Stimulated activated CD8-positive, alpha-beta memory T cell treated with anti-CD3 and anti-CD28 coated beads, Interleukin-4, amount 100 ng/mL, for 4 hours (primary cell): ENCODE measurements around the gene TGFBR1.

Source experiments
- DNase-seq, 2 donors: peaks; one replicate each; pipeline ENCODE4 v3.0.0-alpha.2; 2020; ENCODE audit warnings: low read depth in 2 of 2, low spot score in 1 of 2

The TGFBR1 gene

DNA sequence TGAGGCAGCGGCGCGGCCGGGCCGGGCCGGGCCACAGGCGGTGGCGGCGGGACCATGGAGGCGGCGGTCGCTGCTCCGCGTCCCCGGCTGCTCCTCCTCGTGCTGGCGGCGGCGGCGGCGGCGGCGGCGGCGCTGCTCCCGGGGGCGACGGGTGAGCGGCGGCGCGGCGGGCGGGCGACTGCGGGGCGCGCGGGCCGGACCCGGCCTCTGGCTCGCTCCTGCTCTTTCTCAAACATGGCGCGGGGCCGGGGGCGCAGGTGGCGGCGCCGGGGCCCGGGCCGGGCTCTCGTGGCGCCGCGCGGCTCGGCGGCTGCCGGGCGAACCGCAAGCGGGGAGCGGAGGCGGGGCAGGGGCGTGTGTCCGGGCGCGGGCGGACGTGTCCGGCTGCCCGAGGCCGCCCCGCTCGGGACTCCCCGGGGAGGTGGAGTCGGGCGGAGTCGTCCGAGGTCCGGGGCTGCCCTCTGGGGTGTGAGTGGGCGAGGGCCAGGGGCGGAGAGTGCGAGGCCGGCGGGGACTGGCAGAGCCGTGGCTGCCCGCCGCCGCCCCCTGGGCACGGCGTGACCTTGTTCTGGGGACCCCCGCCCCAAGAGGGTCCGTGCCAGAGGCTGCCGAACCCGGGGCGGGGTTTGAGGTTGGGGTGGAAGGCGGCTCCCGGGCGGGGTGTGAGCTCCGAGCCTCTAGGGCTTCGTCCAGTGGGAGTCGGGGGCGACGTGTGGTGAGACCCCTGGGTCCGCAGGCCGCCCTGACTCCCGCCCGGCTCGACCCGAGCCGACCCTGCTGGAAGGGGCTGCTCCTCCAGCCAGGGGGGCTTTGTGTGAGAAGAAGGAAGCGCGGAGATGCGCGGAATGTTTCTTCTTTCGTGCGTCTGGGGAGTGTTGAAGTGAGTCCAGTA lies 485 bp downstream of the TGFBR1 start:
- DNase-seq, result no peak

DNA sequence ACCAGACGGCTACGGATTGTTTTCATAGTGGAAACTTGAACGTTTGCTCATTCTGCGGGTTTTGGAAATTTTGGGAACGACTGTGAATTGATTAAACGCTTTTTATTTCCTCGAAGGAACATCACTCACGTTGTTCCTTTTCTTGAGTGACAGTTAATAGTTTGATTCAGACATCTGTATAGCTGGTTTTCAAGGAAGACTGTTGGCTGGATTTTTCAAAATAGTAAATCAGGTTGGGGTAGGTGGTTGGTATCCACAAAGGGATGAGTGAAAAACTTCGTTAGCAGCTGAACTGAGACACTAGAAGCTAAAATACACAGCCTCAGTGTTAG lies 1.1 kb downstream of the TGFBR1 start:
- DNase-seq, result no peak

DNA sequence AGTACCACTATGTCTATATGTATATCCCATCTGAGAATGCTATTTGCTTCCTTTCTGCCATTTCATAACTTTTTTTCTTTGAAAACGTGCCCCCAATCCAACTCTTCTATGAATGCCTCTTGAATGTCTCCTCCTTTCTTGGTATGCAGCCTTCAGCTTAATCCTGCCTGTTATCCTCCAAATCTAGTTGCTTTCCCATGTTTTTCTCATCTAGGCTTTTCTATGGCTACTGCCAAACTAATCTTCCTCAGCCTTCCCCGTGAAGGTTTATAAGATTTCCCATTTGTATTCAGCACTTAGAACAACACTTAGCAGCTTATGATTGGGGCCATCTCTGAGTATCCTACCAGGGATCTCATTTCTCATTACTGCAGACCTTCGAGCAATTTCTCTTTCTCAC lies 2.5 kb downstream of the TGFBR1 start:
- no peak for DNase-seq

DNA sequence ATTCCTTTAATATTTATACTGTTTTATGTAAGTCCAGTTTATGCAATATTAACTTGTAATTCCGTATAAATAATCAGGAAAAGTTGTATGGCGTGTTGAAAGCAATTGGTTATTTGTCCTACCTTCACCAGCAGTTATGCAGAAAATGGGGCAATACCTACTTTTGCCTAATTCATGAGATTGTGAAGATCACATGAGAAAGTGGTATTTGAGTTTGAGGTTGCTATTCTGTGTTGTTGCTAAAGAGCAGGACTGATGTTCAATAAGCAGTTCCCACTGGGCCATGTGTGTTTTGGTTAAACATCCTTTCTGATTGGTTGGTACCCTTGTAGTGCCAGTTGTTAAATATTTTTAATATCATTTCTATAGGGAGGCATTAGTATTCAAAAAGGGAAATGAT lies 3.2 kb downstream of the TGFBR1 start:
- no peak for DNase-seq

DNA sequence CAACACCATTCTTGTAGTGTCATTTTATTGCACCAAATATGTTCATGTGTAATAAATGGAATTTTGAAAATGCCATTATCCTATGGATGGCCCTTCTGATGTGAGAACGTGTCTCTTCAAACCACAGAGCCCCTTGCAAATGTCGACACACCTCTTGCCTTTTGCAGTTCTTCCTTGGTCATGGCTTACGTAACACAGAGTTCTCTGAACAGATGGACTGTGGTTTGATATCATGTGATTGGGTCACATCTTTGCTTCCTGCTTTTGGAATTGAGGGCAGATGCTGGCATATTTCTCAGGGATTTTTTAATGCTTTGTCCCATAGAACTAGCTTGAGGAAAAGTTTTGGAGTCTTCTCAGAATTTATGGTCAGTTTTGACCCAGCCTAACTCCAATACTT lies 4.6 kb downstream of the TGFBR1 start:
- DNase-seq, result no peak

DNA sequence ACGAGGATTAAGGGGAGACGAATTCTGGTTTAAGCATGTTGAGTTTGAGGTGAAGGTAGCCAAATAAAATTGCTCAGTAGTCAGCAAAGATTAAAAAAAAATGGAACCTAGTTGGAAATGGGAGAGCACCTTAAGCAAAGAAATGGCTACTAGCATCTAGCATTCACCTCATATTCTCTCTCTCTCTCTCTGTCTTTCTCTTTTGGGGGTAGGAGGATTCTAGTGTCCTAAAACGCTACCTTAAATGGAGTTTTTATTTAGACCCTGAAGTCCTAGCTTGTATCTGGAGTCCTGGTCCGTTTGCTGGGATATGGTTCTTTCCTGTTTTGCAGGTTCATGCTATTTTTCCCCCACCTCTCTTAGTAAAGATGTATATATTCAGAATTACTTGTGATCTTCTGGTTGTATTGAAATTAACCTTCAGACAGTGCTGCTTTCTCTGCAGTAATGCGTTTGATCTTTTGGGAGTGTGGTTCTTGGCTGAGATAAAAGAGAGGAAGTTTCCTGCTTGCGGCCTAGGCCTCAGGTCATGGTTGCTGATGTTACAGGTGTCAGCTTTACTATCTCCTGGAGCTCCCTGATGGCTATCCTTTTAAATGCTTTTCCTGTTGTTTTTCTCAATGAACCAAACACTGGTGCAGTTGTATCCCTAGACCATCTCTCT lies 8.0 kb downstream of the TGFBR1 start:
- no peak for DNase-seq

DNA sequence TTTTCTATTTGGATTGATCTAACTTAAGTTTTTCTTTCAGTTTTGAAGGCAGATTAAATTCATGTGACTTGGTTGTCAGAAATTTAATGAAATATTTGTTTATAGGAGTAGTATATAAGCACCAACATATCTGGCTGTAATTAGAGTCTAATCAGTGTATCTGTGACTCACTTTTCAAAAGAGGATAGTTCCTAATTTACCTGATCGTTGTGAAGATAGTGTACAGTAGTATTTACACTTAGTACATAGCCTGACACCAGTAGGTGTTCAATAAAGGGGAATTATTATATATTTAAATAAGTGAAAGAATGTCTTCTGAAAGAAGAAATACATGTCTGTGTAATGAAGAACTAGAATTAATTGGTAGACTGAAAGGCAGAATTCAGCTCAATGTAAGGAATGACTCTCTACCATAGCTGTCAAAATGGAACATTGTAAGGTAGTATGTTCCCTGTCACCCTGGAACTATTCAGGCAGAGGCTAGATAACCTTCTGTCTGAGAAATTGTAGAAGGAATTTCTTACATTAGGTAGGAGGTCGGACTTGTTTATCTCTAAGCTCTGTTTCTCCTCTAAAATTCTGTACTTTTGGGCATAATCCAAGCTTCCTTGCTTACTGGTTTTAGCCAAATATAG lies 8.6 kb downstream of the TGFBR1 start:
- DNase-seq, result no peak

DNA sequence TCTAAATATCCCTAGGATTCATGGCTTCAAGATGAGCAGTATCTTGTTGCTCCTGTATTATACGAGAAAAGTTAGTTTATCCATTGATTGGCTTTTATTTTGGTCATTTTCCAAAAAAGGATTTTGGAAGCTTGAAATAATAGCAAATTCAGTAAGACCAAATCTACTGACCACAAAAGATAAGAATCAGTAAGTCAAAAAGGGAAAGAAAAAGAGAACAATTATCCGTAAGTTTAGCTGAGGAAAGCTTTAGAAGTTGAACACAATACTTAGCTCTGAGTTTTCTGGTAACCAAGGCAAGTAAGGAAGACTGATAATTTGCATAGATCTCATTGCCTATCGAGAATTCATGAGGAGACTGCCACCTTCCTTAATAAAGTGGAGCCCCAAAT lies 9.1 kb downstream of the TGFBR1 start:
- no peak for DNase-seq

DNA sequence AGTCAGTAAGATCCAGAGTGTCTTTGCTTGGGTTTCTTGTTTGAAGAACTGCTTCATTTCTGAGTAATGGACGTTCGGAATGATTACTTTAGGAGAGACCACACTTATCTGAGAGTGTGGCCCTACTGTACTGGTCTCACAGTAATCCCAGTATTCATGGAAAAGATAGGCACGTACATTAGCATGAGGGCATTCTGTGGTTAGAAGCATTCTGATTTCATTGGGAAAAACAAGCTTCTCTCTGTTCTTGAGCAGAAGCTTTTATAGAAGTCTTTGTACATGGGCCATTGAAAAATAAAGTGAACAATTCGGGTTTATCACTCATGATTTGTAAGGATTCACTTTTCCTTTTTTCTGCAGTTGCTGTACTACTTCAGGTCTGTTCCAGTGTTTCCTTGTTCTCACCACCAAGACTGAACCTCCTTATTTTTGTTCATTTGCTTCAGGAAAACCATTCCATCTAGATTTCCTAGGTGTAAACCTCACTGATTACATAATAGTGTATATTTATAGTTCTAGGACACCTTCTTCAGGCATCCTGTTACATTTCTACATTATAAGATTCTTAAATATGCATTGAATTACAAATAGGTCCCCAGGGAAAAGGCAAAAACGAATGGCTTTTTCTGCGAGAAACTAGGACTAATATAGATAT lies 10.1 kb downstream of the TGFBR1 start:
- no peak for DNase-seq

DNA sequence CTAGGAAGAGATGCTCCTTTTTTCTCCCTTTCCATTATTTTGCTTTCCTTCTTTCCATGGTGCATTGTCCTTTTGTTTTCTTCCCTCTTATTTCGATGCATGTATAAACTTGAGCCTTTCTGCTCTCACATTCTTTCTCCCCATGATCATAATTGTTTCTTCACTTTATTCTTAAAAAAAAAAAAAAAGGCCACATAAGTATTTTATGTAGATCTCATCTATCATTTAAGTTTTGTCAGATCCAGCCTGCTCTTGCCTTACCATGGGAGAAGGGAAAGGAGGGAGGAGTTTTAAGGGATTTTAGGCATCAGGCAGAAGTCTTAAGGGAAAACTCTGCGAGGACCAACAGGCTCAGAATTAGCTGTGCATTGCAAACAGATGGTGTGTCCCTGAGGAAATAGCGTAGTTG lies 11.1 kb downstream of the TGFBR1 start:
- no peak for DNase-seq

DNA sequence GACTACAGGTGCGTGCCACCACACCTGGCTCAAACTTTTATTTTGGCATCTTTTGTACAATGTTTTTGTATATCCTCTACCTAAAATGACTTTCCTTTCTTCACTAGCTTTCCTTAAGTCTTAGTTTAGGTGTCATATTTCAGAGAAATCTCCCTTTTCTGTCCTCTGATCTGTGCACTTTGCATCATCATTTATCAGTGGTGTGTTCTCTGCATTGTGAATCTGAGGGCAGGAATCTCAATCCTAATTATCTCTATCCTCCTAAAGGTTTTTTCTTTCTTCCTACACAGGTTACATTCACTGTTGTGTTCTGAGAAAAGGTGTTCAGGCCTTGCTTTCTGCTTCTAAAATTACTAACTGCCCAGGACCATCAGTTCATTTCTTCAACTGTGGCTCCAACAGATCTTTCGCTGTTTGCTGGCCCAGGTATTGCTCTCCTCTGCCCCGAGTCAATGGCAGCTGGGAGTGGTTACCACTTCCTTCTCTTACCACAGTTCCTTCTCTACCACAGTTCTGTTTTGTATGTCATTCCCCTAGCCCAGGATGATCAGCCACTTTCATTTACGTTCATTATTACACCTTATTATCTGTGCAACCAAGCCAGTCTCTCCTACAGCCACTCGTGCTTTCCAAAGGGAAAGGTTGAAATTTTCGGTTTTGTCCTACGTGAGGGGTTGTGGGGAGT lies 14.0 kb downstream of the TGFBR1 start:
- DNase-seq, result no peak

DNA sequence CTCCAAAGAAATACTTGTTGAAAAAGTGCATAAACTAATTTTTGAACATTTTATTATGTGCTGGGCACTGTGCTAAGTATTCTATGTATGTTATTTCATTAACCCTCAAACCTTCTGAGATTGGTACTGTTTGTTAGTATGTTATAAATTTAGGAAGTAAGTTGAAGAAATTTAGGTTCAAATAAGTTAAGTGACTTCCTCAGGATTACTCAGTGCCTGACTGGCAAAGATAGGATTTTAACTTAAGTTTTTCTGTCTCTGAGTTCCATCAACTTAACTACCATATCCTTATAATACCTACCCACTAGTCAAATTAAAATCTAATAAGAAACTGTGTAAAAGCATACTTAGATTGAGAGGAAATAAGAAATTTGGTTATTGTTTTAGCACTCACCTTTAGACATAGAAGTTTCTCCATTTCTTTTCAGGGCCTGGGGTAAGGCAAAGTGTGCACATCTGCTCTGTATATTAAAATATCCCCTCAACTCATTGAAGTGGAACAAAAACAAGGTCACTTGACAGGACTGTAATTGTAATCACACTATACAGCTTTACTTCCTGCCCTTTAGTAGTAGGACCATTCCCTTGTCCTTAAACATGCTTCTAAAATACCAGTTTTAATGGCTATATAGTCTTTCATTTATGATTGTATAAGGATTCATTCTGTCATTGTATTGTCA lies 15.2 kb downstream of the TGFBR1 start:
- DNase-seq, result no peak

DNA sequence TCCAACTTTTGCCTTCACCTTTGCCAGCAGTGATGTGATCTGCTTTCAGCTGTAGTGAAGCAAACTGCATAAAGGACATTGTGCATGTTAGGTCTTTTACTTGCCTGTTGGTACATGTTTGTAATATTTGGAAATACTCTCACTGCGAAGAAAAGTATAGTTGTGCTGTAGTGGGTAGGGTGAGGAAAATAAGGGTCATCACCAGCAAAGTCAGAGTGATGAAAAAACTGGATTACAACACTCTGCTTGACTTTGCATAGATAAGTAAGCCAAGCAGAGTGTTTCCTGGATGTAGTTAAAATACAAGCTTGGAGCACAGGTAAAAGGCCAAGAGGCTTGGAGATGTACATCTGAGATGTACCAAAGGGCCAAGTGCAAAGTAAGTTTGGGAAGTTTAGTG lies 16.7 kb downstream of the TGFBR1 start:
- DNase-seq, result no peak

DNA sequence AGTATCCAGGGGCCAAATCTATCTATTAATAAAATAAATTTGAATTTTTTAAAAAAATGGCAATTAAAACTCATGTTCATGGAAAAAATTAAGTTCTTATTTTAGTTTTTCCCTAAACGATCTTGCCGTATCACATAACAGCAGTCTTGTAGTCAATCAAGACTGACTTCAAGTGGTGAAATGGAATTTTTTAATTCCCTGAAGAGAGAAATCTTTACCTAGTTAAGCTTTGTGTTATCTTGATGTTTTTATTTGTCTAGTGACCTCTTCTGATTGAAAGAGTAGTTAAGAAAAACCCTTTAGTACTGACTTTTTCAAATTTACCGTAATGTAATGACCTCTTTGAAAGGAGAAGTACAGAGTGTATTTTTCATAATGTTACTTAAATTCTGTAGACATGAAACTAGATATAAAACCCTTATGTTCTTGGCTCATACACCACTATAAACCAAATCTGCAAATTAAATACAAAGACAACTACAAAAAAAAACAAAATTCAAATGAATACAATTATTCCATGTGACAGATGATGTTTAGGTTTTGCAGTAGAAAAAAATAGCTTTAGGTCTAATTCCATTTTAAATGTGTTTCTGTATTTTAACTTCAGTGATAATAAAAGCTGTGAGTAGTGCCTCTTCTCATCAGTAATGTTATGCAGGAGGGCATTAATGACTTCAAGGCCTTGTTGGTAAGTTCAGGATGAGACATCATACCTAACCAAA lies 19.8 kb downstream of the TGFBR1 start:
- no peak for DNase-seq

DNA sequence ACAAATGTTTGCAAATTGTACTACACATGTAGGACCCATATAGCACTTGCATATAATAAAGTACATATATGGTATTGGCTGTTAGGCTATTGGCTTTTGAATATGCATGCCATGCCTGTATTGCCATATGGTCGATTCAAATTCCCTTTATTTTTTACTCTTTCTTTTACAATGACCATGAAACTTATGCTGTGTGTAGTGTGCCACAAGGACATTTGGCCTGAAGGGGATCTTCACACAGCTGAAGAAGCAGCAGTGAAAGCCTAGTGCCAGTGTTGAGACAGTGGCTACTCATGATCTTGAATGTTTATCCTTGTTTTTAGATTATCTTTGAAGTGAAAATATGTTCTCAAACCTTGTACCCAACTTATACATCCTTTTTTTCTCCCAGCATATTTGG lies 20.5 kb downstream of the TGFBR1 start:
- DNase-seq, result no peak

DNA sequence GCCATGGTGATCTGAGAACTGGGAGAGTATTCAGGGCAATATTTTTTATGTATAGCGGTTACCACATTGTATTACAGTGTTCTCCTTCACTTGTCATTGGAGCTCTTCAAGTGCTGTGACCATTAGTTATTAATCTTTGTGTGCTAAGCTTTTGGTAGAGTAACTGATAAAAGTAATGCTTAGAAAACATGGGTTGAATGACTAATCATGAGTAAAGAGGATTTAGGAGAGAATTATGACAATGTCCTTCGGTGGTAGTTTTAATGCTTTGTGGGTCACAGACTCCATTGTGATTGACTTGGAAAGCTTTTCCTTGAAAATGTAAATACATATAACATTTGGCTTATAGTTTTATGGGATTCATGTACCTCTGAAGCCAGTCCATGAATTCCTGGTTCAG lies 21.4 kb downstream of the TGFBR1 start:
- DNase-seq, result no peak

DNA sequence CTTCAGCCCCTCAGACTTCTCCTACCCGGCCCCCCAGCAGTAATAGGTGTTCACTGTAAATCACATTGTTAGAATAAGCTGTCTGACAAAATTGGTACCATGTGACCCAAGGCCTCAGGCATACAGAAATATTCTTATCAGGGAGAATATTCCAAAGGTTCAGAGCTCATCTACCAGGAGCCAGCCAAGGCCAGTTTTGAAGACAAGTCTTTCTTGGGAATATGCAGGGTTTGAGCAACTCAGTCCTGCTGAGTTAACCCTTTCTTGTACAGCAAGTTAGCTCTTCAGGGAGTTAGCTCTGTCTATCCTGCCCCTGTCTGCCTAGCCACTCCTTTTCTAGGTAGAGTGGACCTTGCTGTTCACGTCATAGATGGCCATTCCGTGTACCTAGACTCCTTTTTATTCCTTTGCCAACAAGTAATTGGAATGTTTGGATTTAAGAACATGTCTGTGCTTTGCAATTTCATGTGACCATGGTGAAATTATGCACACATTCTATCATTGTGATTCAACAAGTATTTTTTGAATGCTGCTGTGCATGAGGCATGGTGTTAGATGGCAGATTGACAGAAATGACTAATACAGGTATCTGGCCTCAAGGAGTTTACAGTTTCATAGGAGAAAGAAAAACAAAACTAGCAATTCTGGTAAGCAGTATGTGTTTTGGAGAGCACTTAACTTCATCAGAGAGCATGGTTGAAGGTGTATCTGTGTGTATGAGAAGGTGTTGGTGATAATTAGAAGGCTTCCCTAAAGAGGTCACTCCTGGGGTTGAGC lies 22.6 kb downstream of the TGFBR1 start:
- DNase-seq, result no peak

DNA sequence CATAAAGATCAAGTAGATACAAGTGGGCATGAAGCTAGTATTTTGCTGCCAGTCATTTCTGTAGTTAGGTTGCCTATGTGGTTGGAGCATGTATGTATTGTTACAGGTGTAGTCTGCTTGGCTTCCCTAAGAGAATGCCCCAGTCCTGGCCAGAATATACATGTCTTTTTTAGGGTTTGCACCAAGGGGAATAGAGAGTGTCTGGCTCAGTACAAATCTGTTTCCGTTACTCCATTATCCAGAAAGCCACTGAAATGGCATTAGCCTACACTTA lies 23.2 kb downstream of the TGFBR1 start:
- no peak for DNase-seq

DNA sequence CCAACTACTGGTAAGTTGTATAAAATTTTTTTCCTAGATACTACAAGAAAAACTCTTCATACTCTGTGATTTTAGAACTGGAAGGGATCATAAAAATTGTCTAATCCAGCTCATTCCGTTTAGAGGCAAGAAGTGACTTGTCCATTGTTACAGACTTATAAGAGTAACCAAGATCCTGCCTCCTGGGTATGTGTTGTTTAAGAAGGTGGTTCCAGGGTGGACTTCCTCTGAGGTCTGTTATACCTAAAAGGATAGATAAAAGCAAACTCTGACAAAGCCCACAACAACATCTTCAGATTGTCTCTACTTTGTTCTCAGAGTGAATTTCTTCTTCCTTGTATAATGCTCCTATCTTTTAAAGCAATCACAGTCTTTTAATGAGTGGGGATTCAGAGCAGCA lies 24.2 kb downstream of the TGFBR1 start:
- no peak for DNase-seq

DNA sequence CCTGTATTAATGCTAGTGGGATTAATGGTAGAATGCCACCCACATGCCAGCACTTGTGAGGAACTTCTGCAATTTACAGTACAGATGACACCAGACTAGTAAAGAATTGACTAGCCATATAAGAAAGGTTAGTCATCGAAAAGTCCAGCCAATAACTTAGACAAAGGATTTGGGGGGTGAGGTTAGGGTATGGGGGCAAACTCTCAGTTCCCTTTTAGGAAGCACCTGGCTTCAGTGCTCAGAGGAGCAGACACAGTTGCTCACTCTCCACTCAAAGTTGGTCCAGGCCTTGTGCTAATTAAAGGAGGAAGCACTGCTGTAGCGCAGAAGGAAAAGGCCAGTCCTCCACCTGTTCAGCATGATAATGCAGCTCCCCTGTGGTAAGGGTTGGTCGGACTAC lies 25.2 kb downstream of the TGFBR1 start:
- no peak for DNase-seq
